Stimulated activated CD8-positive, alpha-beta memory T cell treated with anti-CD3 and anti-CD28 coated beads, Interleukin-4, amount 100 ng/mL, for 4 hours (primary cell): Measurements from ENCODE around the gene UBXN7.
"Not testable (repeated sequence)": the region's sequence is repeated elsewhere in the genome, so short reads cannot be mapped to it uniquely, and the experiment has no call there.

Experiments
- DNase-seq, 2 donors: peaks; one replicate each; pipeline ENCODE4 v3.0.0-alpha.2; 2020; ENCODE audit warnings: low read depth in 2 of 2, low spot score in 1 of 2

Gene UBXN7

GRCh38 chr3:196432137-196432879 is at the start of gene UBXN7:
UBXN7 (minus strand) TSS chr3:196432427; CDS start chr3:196432399, 28 bp downstream.
- peak; percentile 85 to 95 for DNase-seq

GRCh38 chr3:196477678-196478077 is 45.5 kb upstream of the UBXN7 start:
- DNase-seq, result no peak

GRCh38 chr3:196472286-196472685 is 40.1 kb upstream of the UBXN7 start:
- DNase-seq, result no peak

GRCh38 chr3:196471551-196471950 is 39.3 kb upstream of the UBXN7 start:
- DNase-seq, result no peak

- DNase-seq, result not testable (repeated sequence)
Observed at GRCh38 chr3:196470182-196470581, 38.0 kb upstream of the UBXN7 start.

GRCh38 chr3:196463804-196464203 is 31.6 kb upstream of the UBXN7 start:
- DNase-seq, result no peak

GRCh38 chr3:196463478-196463756 is 31.2 kb upstream of the UBXN7 start:
- DNase-seq, result no peak

- DNase-seq, result not testable (repeated sequence)
Observed at GRCh38 chr3:196462680-196463477, 30.7 kb upstream of the UBXN7 start.

- no peak for DNase-seq
Observed at GRCh38 chr3:196458063-196458462, 25.8 kb upstream of the UBXN7 start.

- not testable (repeated sequence) for DNase-seq
Observed at GRCh38 chr3:196457470-196457869, 25.2 kb upstream of the UBXN7 start.

- no peak for DNase-seq
Observed at GRCh38 chr3:196454935-196455334, 22.7 kb upstream of the UBXN7 start.

- not testable (repeated sequence) for DNase-seq
Observed at GRCh38 chr3:196445391-196445790, 13.2 kb upstream of the UBXN7 start.

GRCh38 chr3:196444500-196444894 is 12.3 kb upstream of the UBXN7 start:
- no peak for DNase-seq

GRCh38 chr3:196440696-196441095 is 8.5 kb upstream of the UBXN7 start:
- DNase-seq, result no peak

- DNase-seq, result no peak
Observed at GRCh38 chr3:196440041-196440537, 7.9 kb upstream of the UBXN7 start.

- DNase-seq, result no peak
Observed at GRCh38 chr3:196431181-196432136, 768 bp downstream of the UBXN7 start.

- no peak for DNase-seq
Observed at GRCh38 chr3:196428041-196428440, 4.2 kb downstream of the UBXN7 start.

GRCh38 chr3:196424421-196424820 is 7.8 kb downstream of the UBXN7 start:
- DNase-seq, result not testable (repeated sequence)

- no peak for DNase-seq
Observed at GRCh38 chr3:196423044-196423781, 9.0 kb downstream of the UBXN7 start.

GRCh38 chr3:196421668-196422067 is 10.6 kb downstream of the UBXN7 start:
- DNase-seq, result not testable (repeated sequence)

GRCh38 chr3:196419386-196419785 is 12.8 kb downstream of the UBXN7 start:
- no peak for DNase-seq
